GM12878 (cell line): ENCODE measurements around the gene PITPNC1. TPM values are rescaled to one million over a fixed set of nuclear protein-coding genes. Genes with fewer than 3 reads are reported as not detected.
A peak's percentile ranks its signal among the peaks of the same experiment; 100 is the strongest.

Experiments
- BCL11A ChIP-seq: IDR thresholded peaks from 2 replicates; pipeline ENCODE4 v1.6.1; 2011; ENCODE audit warnings: low read depth, low read length
- EZH2 ChIP-seq: IDR thresholded peaks from 2 replicates; pipeline ENCODE4 v1.6.1; 2012; ENCODE audit warnings: low read depth, mild to moderate bottlenecking, control low read depth, inconsistent platforms, low read length, borderline replicate concordance; ENCODE audit not compliant: control insufficient read depth
- NR2C1 ChIP-seq: fragments of 450-650 bp; IDR thresholded peaks from 2 replicates; pipeline ENCODE4 v1.6.1; 2017; ENCODE audit warnings: antibody characterized with exemption, mild to moderate bottlenecking, moderate library complexity
- NR2C2 ChIP-seq: IDR thresholded peaks from 2 replicates; pipeline ENCODE4 v1.6.1; 2011; ENCODE audit warnings: borderline replicate concordance, low read depth; ENCODE audit not compliant: control insufficient read depth, insufficient read length
- NRF1 ChIP-seq: conservative IDR thresholded peaks from 2 replicates; pipeline ENCODE4 v1.6.1; 2011; ENCODE audit warnings: mild to moderate bottlenecking, low read depth, low read length, improper control_type of control experiment
- PAX5 ChIP-seq: IDR thresholded peaks from 2 replicates; pipeline ENCODE4 v1.6.1; 2011; ENCODE audit warnings: low read depth, low read length, borderline replicate concordance
- PML ChIP-seq: IDR thresholded peaks from 2 replicates; pipeline ENCODE4 v1.6.1; 2012; ENCODE audit warnings: low read length, inconsistent platforms
- RB1 ChIP-seq: fragments of 450-650 bp; formaldehyde crosslinking; IDR thresholded peaks from 2 replicates; pipeline ENCODE4 v1.6.1; 2017; ENCODE audit warnings: mild to moderate bottlenecking, borderline replicate concordance
- SIN3A ChIP-seq: IDR thresholded peaks from 2 replicates; pipeline ENCODE4 v1.6.1; 2012; ENCODE audit warnings: low read depth, low read length, improper control_type of control experiment
- SMARCA5 ChIP-seq: fragments of 450-650 bp; IDR thresholded peaks from 2 replicates; pipeline ENCODE4 v1.6.1; 2017; ENCODE audit warnings: mild to moderate bottlenecking
- TCF7 ChIP-seq: IDR thresholded peaks from 2 replicates; pipeline ENCODE4 v1.6.1; 2014; ENCODE audit warnings: antibody characterized with exemption, borderline replicate concordance
- ZSCAN29 ChIP-seq: fragments of 450-650 bp; IDR thresholded peaks from 2 replicates; pipeline ENCODE4 v1.6.1; 2017; ENCODE audit warnings: mild to moderate bottlenecking, moderate library complexity
- ZZZ3 ChIP-seq: IDR thresholded peaks from 2 replicates; pipeline ENCODE4 v1.6.1; 2011; ENCODE audit warnings: low read depth; ENCODE audit not compliant: control insufficient read depth, insufficient read length
- polyA plus RNA-seq, 11 experiments: library from polyadenylated mRNA; depleted of rRNA in 4 of 11; unstranded in 6 of 11; stranded (reverse) in 5 of 11; fragments of >200 nt; fragmentation: Nextera tagmentation in 4 of 11; fragmentation: Illumina TruSeq in 1 of 11; extraction: Ambion mirVana in 4 of 11; extraction: Trizol in 1 of 11; gene quantifications; 1 replicate in 1 of 11; 2 replicates in 10 of 11; pipeline versions ENCODE4 v1.2.1 to v1.2.3, GENCODE V29; 2011 to 2016; ENCODE audit warnings: inconsistent platforms in 2 of 11, missing spikeins in 2 of 11, low read depth in 1 of 11
- total RNA-seq, 4 experiments: library from RNA; depleted of rRNA in 3 of 4; stranded (reverse); fragments of >200 nt in 3 of 4; fragmentation: Illumina TruSeq in 1 of 4; extraction: Trizol in 1 of 4; gene quantifications; 2 replicates each; pipeline versions ENCODE4 v1.2.1 to v1.2.3, GENCODE V29; 2013 to 2021
- TF ChIP-seq, protein P1 (sequence below): IDR thresholded peaks from 2 replicates; pipeline ENCODE4 v1.6.1; 2012; ENCODE audit warnings: improper control_type of control experiment, low read depth, low read length; ENCODE audit not compliant: insufficient replicate concordance
- TF ChIP-seq, protein P2 (sequence below): fragments of 450-650 bp; formaldehyde crosslinking; IDR thresholded peaks from 2 replicates; pipeline ENCODE4 v1.4.0; 2020; ENCODE audit warnings: mild to moderate bottlenecking, moderate library complexity
- TF ChIP-seq, protein P3 (sequence below), 3 experiments: IDR thresholded peaks in 2 of 3; conservative IDR thresholded peaks in 1 of 3; 2 replicates each; pipeline ENCODE4 v1.5.1; 2011; ENCODE audit warnings: low read depth in 3 of 3, low read length in 3 of 3, mild to moderate bottlenecking in 3 of 3, control low read depth in 2 of 3, moderate library complexity in 2 of 3, inconsistent platforms in 1 of 3, mixed read lengths in 1 of 3; ENCODE audit not compliant: control insufficient read depth in 2 of 3, insufficient read depth in 1 of 3; ENCODE audit errors: extremely low read depth in 1 of 3
- TF ChIP-seq, protein P4 (sequence below): fragments of 450-650 bp; IDR thresholded peaks from 2 replicates; pipeline ENCODE4 v1.6.1; 2017; ENCODE audit warnings: mild to moderate bottlenecking

Gene PITPNC1
- total and polyA plus RNA-seq, 10 of the 15 experiments (the other 5 are each of a cell fraction or from before 2014, with no cell fraction given), result 12.2 to 62.4 (median 47.3) TPM

DNA sequence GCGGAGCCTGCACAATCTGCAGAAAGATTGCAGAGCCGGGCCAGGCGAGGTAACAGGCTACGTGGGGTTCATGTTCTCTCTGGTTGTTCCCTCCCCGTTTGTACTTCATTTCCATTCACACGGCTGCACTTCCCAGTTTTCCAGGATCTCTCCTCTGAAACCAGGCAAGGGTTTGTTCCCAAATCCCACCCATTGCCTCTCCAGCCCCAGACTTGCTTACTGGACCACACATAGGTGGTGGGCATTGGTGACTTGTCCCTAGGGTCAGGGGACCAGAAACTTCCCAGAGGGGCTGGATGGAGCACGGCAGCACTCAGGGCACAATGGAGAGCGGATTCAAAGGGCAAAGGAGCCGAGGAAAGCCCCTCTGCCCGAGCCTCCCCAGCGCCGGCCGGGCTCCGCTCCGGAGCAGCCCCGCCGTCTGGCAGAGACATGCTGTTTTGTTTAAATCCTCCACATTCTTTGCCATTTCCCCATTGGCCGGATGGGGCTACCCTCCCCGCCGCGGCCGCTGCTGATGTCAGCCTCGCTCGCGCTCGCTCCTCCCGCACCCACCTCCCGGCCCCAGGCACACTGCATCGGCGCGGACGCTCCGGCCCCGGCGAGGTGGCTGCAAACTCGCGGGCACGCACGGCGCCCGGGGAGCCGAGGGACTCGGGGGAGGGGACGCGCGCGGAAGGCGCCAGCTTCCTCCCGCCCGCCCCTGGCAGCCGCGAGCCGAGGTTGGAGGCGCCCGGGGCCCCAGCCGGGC is at the start of gene PITPNC1 (continued):
- TF ChIP-seq RB1 (peak; percentile 69; the same call in 1 of the 2 replicates), SIN3A (peak; percentile 91; the same call in 1 of the 2 replicates), ZZZ3 (no peak), NR2C1 (no peak), NRF1 (no peak), PML (no peak), EZH2 (no peak), SMARCA5 (peak; percentile 86; the same call in 1 of the 2 replicates), PAX5 (no peak), TCF7 (no peak), ZSCAN29 (no peak), NR2C2 (no peak), BCL11A (no peak)
- TF ChIP-seq, protein P1, sequence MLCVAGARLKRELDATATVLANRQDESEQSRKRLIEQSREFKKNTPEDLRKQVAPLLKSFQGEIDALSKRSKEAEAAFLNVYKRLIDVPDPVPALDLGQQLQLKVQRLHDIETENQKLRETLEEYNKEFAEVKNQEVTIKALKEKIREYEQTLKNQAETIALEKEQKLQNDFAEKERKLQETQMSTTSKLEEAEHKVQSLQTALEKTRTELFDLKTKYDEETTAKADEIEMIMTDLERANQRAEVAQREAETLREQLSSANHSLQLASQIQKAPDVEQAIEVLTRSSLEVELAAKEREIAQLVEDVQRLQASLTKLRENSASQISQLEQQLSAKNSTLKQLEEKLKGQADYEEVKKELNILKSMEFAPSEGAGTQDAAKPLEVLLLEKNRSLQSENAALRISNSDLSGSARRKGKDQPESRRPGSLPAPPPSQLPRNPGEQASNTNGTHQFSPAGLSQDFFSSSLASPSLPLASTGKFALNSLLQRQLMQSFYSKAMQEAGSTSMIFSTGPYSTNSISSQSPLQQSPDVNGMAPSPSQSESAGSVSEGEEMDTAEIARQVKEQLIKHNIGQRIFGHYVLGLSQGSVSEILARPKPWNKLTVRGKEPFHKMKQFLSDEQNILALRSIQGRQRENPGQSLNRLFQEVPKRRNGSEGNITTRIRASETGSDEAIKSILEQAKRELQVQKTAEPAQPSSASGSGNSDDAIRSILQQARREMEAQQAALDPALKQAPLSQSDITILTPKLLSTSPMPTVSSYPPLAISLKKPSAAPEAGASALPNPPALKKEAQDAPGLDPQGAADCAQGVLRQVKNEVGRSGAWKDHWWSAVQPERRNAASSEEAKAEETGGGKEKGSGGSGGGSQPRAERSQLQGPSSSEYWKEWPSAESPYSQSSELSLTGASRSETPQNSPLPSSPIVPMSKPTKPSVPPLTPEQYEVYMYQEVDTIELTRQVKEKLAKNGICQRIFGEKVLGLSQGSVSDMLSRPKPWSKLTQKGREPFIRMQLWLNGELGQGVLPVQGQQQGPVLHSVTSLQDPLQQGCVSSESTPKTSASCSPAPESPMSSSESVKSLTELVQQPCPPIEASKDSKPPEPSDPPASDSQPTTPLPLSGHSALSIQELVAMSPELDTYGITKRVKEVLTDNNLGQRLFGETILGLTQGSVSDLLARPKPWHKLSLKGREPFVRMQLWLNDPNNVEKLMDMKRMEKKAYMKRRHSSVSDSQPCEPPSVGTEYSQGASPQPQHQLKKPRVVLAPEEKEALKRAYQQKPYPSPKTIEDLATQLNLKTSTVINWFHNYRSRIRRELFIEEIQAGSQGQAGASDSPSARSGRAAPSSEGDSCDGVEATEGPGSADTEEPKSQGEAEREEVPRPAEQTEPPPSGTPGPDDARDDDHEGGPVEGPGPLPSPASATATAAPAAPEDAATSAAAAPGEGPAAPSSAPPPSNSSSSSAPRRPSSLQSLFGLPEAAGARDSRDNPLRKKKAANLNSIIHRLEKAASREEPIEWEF, result no peak
- TF ChIP-seq, protein P2, sequence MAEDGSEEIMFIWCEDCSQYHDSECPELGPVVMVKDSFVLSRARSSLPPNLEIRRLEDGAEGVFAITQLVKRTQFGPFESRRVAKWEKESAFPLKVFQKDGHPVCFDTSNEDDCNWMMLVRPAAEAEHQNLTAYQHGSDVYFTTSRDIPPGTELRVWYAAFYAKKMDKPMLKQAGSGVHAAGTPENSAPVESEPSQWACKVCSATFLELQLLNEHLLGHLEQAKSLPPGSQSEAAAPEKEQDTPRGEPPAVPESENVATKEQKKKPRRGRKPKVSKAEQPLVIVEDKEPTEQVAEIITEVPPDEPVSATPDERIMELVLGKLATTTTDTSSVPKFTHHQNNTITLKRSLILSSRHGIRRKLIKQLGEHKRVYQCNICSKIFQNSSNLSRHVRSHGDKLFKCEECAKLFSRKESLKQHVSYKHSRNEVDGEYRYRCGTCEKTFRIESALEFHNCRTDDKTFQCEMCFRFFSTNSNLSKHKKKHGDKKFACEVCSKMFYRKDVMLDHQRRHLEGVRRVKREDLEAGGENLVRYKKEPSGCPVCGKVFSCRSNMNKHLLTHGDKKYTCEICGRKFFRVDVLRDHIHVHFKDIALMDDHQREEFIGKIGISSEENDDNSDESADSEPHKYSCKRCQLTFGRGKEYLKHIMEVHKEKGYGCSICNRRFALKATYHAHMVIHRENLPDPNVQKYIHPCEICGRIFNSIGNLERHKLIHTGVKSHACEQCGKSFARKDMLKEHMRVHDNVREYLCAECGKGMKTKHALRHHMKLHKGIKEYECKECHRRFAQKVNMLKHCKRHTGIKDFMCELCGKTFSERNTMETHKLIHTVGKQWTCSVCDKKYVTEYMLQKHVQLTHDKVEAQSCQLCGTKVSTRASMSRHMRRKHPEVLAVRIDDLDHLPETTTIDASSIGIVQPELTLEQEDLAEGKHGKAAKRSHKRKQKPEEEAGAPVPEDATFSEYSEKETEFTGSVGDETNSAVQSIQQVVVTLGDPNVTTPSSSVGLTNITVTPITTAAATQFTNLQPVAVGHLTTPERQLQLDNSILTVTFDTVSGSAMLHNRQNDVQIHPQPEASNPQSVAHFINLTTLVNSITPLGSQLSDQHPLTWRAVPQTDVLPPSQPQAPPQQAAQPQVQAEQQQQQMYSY (CRISPR knock-in tag), result no peak
- TF ChIP-seq, protein P3, sequence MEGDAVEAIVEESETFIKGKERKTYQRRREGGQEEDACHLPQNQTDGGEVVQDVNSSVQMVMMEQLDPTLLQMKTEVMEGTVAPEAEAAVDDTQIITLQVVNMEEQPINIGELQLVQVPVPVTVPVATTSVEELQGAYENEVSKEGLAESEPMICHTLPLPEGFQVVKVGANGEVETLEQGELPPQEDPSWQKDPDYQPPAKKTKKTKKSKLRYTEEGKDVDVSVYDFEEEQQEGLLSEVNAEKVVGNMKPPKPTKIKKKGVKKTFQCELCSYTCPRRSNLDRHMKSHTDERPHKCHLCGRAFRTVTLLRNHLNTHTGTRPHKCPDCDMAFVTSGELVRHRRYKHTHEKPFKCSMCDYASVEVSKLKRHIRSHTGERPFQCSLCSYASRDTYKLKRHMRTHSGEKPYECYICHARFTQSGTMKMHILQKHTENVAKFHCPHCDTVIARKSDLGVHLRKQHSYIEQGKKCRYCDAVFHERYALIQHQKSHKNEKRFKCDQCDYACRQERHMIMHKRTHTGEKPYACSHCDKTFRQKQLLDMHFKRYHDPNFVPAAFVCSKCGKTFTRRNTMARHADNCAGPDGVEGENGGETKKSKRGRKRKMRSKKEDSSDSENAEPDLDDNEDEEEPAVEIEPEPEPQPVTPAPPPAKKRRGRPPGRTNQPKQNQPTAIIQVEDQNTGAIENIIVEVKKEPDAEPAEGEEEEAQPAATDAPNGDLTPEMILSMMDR (IDR thresholded peaks at IDR 0.05 in 2 of 3, conservative IDR thresholded peaks at IDR 0.05 in 1 of 3; ENCODE audit: control insufficient read depth in 2 of 3, extremely low read depth in 1 of 3, insufficient read depth in 1 of 3, low read depth in 3 of 3, low read length in 3 of 3), result no peak
- TF ChIP-seq, protein P4, sequence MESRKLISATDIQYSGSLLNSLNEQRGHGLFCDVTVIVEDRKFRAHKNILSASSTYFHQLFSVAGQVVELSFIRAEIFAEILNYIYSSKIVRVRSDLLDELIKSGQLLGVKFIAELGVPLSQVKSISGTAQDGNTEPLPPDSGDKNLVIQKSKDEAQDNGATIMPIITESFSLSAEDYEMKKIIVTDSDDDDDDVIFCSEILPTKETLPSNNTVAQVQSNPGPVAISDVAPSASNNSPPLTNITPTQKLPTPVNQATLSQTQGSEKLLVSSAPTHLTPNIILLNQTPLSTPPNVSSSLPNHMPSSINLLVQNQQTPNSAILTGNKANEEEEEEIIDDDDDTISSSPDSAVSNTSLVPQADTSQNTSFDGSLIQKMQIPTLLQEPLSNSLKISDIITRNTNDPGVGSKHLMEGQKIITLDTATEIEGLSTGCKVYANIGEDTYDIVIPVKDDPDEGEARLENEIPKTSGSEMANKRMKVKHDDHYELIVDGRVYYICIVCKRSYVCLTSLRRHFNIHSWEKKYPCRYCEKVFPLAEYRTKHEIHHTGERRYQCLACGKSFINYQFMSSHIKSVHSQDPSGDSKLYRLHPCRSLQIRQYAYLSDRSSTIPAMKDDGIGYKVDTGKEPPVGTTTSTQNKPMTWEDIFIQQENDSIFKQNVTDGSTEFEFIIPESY, result no peak
